ENCODE data around the gene ATP9B. TPM values are rescaled to one million over a fixed set of nuclear protein-coding genes. Genes with fewer than 3 reads are reported as not detected.

Gene ATP9B
- total RNA-seq, 1 donor from 2014 or later = 52.0 TPM

DNA sequence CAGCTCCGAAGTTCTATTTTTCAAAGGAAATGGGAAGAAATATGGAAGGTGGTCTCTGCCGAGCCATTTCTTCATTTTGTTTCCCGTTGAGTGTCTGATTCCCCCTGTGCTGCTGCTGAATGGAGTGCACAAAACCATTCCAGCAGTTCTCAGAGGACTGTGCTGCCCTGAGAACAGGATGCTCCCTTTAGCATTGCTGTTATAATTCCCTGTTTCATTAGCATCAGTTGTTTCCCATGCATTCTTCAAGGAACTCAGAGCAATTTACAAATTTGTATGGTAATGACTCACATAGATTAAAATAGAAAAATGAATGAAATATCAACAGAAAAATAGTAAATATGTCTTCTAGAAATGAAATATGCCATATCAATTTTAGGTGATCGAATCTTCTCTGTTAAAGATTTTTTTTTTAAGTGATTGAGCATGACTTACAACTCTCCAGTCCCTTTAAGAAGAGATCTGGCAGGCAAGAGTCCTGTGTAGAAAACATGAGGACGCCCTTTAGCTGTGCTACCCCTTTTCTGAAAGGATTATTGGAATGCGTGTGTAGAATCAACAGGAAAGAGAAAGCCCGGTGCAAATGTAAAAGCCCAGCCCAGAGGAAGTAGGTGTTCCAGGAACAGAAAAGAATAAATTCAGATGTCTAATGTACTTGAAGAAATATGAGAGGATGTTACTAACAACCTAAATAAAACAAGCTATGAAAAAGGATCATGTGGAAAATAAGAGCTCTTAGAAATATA lies 118.5 kb downstream of the ATP9B start:
- H3K27me3 Mint-ChIP-seq (ENCODE audit: low read depth) = no peaks in the 10 kb centered on the region
- H3K9me3 Mint-ChIP-seq = peaks cover 5% of the 10 kb centered on the region
- H3K4me3 Mint-ChIP-seq = no peak overlapping the region
- peaks cover 3% of the 10 kb centered on the region for H3K4me1 Mint-ChIP-seq
- H3K27ac Mint-ChIP-seq = no peak overlapping the region
- H3K36me3 Mint-ChIP-seq = peaks cover 16% of the 10 kb centered on the region
- no peak for DNase-seq (ENCODE audit: low spot score in 2 of 2, unreplicated experiment in 2 of 2)
- no peak for TF ChIP-seq CTCF (IDR thresholded peaks at IDR 0.05; ENCODE audit: unreplicated experiment)

- peaks cover 19% of the 10 kb centered on the region for H3K36me3 Mint-ChIP-seq
- no peak for TF ChIP-seq CTCF (IDR thresholded peaks at IDR 0.05; ENCODE audit: unreplicated experiment)
- peaks cover 5% of the 10 kb centered on the region for H3K9me3 Mint-ChIP-seq
- H3K4me1 Mint-ChIP-seq = no peaks in the 10 kb centered on the region
- no peak overlapping the region for H3K27ac Mint-ChIP-seq
- DNase-seq (ENCODE audit: low spot score in 2 of 2, unreplicated experiment in 2 of 2) = no peak
- no peaks in the 10 kb centered on the region for H3K27me3 Mint-ChIP-seq (ENCODE audit: low read depth)
- no peak overlapping the region for H3K4me3 Mint-ChIP-seq
Measured at GRCh38 chr18:79191418-79191817, 122.2 kb downstream of the ATP9B start.

GRCh38 chr18:79191956-79192355 lies 122.8 kb downstream of the ATP9B start:
- no peak for TF ChIP-seq CTCF (IDR thresholded peaks at IDR 0.05; ENCODE audit: unreplicated experiment)
- H3K9me3 Mint-ChIP-seq = peaks cover 5% of the 10 kb centered on the region
- no peak for DNase-seq (ENCODE audit: low spot score in 2 of 2, unreplicated experiment in 2 of 2)
- H3K4me1 Mint-ChIP-seq = no peaks in the 10 kb centered on the region
- H3K4me3 Mint-ChIP-seq = no peak overlapping the region
- H3K36me3 Mint-ChIP-seq = peaks cover 19% of the 10 kb centered on the region
- H3K27me3 Mint-ChIP-seq (ENCODE audit: low read depth) = no peaks in the 10 kb centered on the region
- H3K27ac Mint-ChIP-seq = no peak overlapping the region

- no peaks in the 10 kb centered on the region for H3K27me3 Mint-ChIP-seq (ENCODE audit: low read depth)
- H3K4me1 Mint-ChIP-seq = no peaks in the 10 kb centered on the region
- H3K9me3 Mint-ChIP-seq = peaks cover 5% of the 10 kb centered on the region
- peaks cover 21% of the 10 kb centered on the region for H3K36me3 Mint-ChIP-seq
- DNase-seq (ENCODE audit: low spot score in 2 of 2, unreplicated experiment in 2 of 2) = no peak
- no peak overlapping the region for H3K4me3 Mint-ChIP-seq
- H3K27ac Mint-ChIP-seq = no peak overlapping the region
- TF ChIP-seq CTCF (IDR thresholded peaks at IDR 0.05; ENCODE audit: unreplicated experiment) = no peak
Measured at GRCh38 chr18:79193826-79194225, 124.6 kb downstream of the ATP9B start.

DNA sequence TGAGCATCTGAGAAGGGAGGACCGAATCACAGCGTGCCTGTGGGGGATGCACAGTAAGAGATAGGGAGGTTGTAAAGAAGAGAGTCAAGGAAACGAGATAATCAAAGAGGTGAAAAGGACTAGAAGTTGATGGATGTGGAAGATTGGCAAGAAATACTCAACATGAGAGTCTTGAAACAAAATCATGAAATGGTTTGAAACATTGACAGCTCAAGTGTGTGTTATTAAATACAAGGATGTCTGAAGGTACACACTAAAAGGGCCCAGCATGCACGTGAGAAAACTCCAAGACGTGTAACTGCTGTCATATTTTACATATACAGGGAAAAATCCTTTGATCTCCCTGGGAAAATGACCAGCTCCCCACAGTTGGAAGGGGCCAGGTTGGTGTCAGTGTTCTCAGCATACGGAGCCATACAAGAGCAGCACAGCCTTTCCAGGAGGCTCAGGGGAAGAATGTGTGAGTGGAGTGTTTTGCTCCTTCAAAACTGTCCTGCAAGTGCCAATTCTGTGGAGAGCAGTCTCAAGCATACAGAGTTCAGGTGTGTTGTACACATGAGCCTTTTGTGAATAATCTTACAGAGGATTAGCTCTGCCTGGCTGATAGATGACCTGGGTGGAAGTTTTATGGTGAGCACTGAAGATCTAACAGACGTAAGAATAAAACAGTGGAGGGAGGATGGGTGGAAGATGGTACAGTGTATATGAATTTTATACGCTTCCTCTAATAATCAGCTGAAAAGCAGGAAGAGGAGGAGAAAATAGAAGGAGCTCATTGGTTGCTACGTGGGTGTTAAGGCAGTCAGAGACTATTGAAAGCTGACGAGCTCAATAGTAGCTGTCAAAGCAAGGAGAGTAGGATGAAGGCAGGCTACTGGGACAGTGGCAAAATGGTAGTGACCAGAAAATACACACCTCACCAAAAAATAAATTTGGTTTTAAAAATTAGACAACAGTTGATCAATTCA lies 126.8 kb downstream of the ATP9B start:
- TF ChIP-seq CTCF (IDR thresholded peaks at IDR 0.05; ENCODE audit: unreplicated experiment) = no peak
- no peaks in the 10 kb centered on the region for H3K27me3 Mint-ChIP-seq (ENCODE audit: low read depth)
- H3K27ac Mint-ChIP-seq = no peak overlapping the region
- DNase-seq (ENCODE audit: low spot score in 2 of 2, unreplicated experiment in 2 of 2) = no peak
- no peaks in the 10 kb centered on the region for H3K4me1 Mint-ChIP-seq
- peaks cover 20% of the 10 kb centered on the region for H3K36me3 Mint-ChIP-seq
- no peak overlapping the region for H3K4me3 Mint-ChIP-seq
- H3K9me3 Mint-ChIP-seq = peaks cover 12% of the 10 kb centered on the region
